ENCODE results near the gene TOR4A.
A peak's percentile ranks its signal among the peaks of the same experiment; 100 is the strongest.

Gene TOR4A

DNA sequence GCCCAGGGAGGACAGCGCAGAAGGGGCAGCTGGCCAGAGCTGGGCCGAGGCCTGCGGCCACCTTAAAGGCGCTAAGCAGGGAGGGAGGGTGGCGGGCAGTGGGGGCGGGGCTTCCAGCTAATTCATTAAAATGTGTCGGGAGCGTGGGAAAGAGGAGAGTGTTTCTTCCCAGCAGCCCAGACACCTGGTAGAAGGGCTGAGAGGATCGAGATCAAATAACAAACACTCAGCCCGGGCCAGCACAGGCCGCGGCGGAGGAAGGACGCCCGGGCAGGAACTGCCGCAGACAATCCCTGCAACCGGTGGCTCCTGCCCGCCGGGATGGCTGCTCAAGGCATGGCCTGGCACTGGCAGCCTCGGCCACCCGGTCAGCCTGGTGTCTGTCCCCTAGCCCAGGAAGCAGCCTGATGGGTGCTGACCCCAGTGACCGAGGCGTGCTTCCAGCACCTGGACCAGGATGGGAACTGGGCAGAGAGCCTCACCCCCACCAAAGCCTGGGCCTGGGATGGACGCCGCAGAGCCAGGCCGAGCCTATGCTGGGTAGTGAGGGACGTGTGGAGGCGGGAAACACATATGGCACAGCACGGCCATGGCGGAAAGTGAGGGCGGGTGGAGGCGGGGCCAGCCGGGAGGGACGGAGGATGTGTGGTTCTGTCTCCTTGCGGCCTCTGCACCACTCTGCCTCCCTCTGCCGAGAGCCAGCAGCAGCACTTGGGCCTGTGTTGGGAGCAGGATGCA lies 27.7 kb downstream of the TOR4A start:
- Histone ChIP-seq H4K8ac (ENCODE audit: low read depth, low read length) (peak overlapping the region; percentile 52), H2BK15ac (ENCODE audit: low read length) (peak overlapping the region; percentile 100), H3K4ac (ENCODE audit: low read length) (peak overlapping the region; percentile 90), H3K4me3 (ENCODE audit: low read length in 2 of 2) (peak overlapping the region in 1 of 2 donors; percentile 10), H3K4me2 (ENCODE audit: insufficient read depth, low read length, poor library complexity, severe bottlenecking) (peak overlapping the region; percentile 48), H2BK12ac (ENCODE audit: low read length) (peak overlapping the region; percentile 100), H3K9ac (ENCODE audit: low read depth, low read length, poor library complexity) (peak overlapping the region; percentile 75), H2BK5ac (ENCODE audit: low read length) (peak overlapping the region; percentile 98), H3K14ac (ENCODE audit: low read length) (peak overlapping the region; percentile 100), H2AK5ac (ENCODE audit: low read depth, low read length) (peak overlapping the region; percentile 100), H3K18ac (ENCODE audit: low read length) (peak overlapping the region; percentile 99), H3K36me3 (replicated peaks in 1 of 2; ENCODE audit: control insufficient read depth in 2 of 2, insufficient read depth in 2 of 2, low read length in 2 of 2) (no peaks in the 10 kb centered on the region), H3K4me1 (ENCODE audit: control insufficient read depth in 2 of 2, insufficient read depth in 1 of 2, low read depth in 1 of 2, low read length in 2 of 2) (peaks cover 47 to 49% of the 10 kb centered on the region in 2 donors), H3K79me1 (ENCODE audit: low read depth, low read length) (peaks cover 6% of the 10 kb centered on the region), H4K91ac (ENCODE audit: low read depth, low read length, poor library complexity) (peak overlapping the region; percentile 95), H3K27me3 (ENCODE audit: control insufficient read depth in 3 of 3, insufficient read depth in 3 of 3, low read depth in 1 of 3, low read length in 3 of 3) (peaks cover 0 to 5% (median 3%) of the 10 kb centered on the region in 3 experiments), H3K9me3 (replicated peaks in 1 of 2; ENCODE audit: control insufficient read depth in 2 of 2, insufficient read depth in 1 of 2, low read depth in 1 of 2, low read length in 2 of 2) (no peaks in the 10 kb centered on the region), H2AFZ (ENCODE audit: low read length) (peak overlapping the region; percentile 60), H2BK120ac (ENCODE audit: low read depth, low read length) (peak overlapping the region; percentile 95), H3K23ac (ENCODE audit: low read depth, low read length, poor library complexity) (peak overlapping the region; percentile 92), H3K27ac (replicated peaks; ENCODE audit: low read length) (peak overlapping the region; percentile 96)
- peak; percentile 71 for DNase-seq (ENCODE audit: low spot score)
- WGBS, 2 donors (ENCODE audit: extremely low coverage in 2 of 2, insufficient read length in 2 of 2, insufficient replicate concordance in 1 of 2) = no CpG with 5 or more reads among the region's 36 CpGs

DNA sequence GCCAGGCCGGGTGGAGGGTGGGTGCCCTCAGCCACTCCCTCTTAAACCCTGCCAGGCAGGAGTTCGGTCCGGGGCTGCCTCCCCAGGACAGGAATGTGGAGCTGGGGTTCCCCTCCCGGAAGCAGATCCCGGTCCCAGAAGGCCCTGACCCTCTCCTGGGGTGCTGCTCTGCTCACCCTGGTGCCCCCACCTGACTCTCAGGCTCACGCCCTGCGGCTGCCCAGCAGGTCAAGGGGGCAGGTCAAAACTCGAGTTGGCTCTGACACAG lies 28.2 kb downstream of the TOR4A start:
- peak overlapping the region; percentile 96 for H3K27ac ChIP-seq (replicated peaks; ENCODE audit: low read length)

DNA sequence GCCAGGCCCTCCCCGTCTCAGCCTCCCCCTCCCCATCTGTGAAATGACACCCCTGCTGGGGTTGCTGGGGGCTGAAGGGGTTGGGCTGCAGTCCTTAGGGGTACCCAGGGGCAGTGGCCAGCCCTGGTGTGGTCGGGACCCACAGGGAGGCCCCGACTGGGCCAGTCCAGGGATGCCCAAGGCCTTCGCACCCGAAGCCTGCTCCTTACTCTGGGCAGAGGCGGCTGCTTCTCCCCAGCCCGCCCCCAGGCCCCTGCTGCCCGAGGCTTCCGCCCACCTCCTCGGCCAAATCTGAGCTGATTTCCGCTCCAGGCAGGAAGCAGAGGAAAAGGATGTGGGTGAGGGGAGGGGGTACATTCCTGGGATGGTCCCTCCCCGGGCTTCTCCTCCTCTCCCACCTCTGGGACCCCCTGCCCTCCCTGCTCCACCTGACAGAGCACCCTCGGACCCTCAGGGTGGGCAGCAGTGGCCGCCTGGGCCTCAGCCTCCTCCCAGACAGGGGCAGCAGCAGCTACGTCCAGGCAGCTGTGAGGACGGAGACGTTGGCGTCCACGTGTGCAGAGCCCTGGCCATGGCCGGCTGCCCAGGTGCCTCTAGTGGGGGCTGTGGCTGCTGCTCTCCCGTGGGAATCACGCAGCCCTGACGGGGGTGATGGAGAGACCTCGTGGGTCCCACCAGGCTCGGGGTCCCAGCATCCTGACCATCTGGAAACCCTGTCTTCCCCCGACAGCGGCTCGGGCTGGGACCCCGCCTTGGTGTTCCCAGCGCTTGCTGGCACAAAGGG lies 28.7 kb downstream of the TOR4A start:
- Histone ChIP-seq H2BK120ac (ENCODE audit: low read depth, low read length) (peak overlapping the region; percentile 95), H3K36me3 (replicated peaks in 1 of 2; ENCODE audit: control insufficient read depth in 2 of 2, insufficient read depth in 2 of 2, low read length in 2 of 2) (no peaks in the 10 kb centered on the region), H2AFZ (ENCODE audit: low read length) (peak overlapping the region; percentile 60), H3K23ac (ENCODE audit: low read depth, low read length, poor library complexity) (peak overlapping the region; percentile 92), H4K91ac (ENCODE audit: low read depth, low read length, poor library complexity) (peak overlapping the region; percentile 1), H4K8ac (ENCODE audit: low read depth, low read length) (peak overlapping the region; percentile 87), H3K27me3 (ENCODE audit: control insufficient read depth in 3 of 3, insufficient read depth in 3 of 3, low read depth in 1 of 3, low read length in 3 of 3) (peaks cover 0 to 5% (median 3%) of the 10 kb centered on the region in 3 experiments), H3K27ac (replicated peaks; ENCODE audit: low read length) (peak overlapping the region; percentile 96), H2AK5ac (ENCODE audit: low read depth, low read length) (peak overlapping the region; percentile 100), H3K4me1 (ENCODE audit: control insufficient read depth in 2 of 2, insufficient read depth in 1 of 2, low read depth in 1 of 2, low read length in 2 of 2) (peaks cover 49 to 51% of the 10 kb centered on the region in 2 donors), H2BK12ac (ENCODE audit: low read length) (peak overlapping the region; percentile 100), H3K4me3 (ENCODE audit: low read length in 2 of 2) (no peak overlapping the region), H3K4ac (ENCODE audit: low read length) (peak overlapping the region; percentile 99), H2BK5ac (ENCODE audit: low read length) (peak overlapping the region; percentile 98), H3K14ac (ENCODE audit: low read length) (peak overlapping the region; percentile 100), H3K9me3 (replicated peaks in 1 of 2; ENCODE audit: control insufficient read depth in 2 of 2, insufficient read depth in 1 of 2, low read depth in 1 of 2, low read length in 2 of 2) (no peaks in the 10 kb centered on the region), H3K79me1 (ENCODE audit: low read depth, low read length) (peaks cover 6% of the 10 kb centered on the region), H2BK15ac (ENCODE audit: low read length) (peak overlapping the region; percentile 100), H3K4me2 (ENCODE audit: insufficient read depth, low read length, poor library complexity, severe bottlenecking) (no peak overlapping the region), H3K18ac (ENCODE audit: low read length) (peak overlapping the region; percentile 99), H3K9ac (ENCODE audit: low read depth, low read length, poor library complexity) (peak overlapping the region; percentile 75)
- no peak for DNase-seq (ENCODE audit: low spot score)
- WGBS, 2 donors (ENCODE audit: extremely low coverage in 2 of 2, insufficient read length in 2 of 2, insufficient replicate concordance in 1 of 2) = no CpG with 5 or more reads among the region's 30 CpGs

More for the DNA sequence above, 28.2 kb downstream of the TOR4A start:
- no peak overlapping the region for H3K4ac ChIP-seq (ENCODE audit: low read length)
- no CpG with 5 or more reads among the region's 8 CpGs for WGBS, 2 donors (ENCODE audit: extremely low coverage in 2 of 2, insufficient read length in 2 of 2, insufficient replicate concordance in 1 of 2)
- peak overlapping the region; percentile 98 for H2BK5ac ChIP-seq (ENCODE audit: low read length)
- H2AK5ac ChIP-seq (ENCODE audit: low read depth, low read length) = peak overlapping the region; percentile 100
- H3K36me3 ChIP-seq (replicated peaks in 1 of 2; ENCODE audit: control insufficient read depth in 2 of 2, insufficient read depth in 2 of 2, low read length in 2 of 2) = no peaks in the 10 kb centered on the region
- peak overlapping the region; percentile 95 for H2BK120ac ChIP-seq (ENCODE audit: low read depth, low read length)
- H3K79me1 ChIP-seq (ENCODE audit: low read depth, low read length) = peaks cover 6% of the 10 kb centered on the region
- peak overlapping the region; percentile 1 for H4K91ac ChIP-seq (ENCODE audit: low read depth, low read length, poor library complexity)
- peak overlapping the region; percentile 100 for H2BK15ac ChIP-seq (ENCODE audit: low read length)
- H4K8ac ChIP-seq (ENCODE audit: low read depth, low read length) = peak overlapping the region; percentile 87
- H3K4me2 ChIP-seq (ENCODE audit: insufficient read depth, low read length, poor library complexity, severe bottlenecking) = no peak overlapping the region
- peak overlapping the region; percentile 99 for H3K18ac ChIP-seq (ENCODE audit: low read length)
- no peaks in the 10 kb centered on the region for H3K9me3 ChIP-seq (replicated peaks in 1 of 2; ENCODE audit: control insufficient read depth in 2 of 2, insufficient read depth in 1 of 2, low read depth in 1 of 2, low read length in 2 of 2)
- H2BK12ac ChIP-seq (ENCODE audit: low read length) = peak overlapping the region; percentile 100
- H3K4me3 ChIP-seq (ENCODE audit: low read length in 2 of 2) = no peak overlapping the region
- peak overlapping the region; percentile 100 for H3K14ac ChIP-seq (ENCODE audit: low read length)
- no peak for DNase-seq (ENCODE audit: low spot score)
- peak overlapping the region; percentile 75 for H3K9ac ChIP-seq (ENCODE audit: low read depth, low read length, poor library complexity)
- H3K23ac ChIP-seq (ENCODE audit: low read depth, low read length, poor library complexity) = peak overlapping the region; percentile 92
- peak overlapping the region; percentile 60 for H2AFZ ChIP-seq (ENCODE audit: low read length)
- peaks cover 48 to 49% of the 10 kb centered on the region in 2 donors for H3K4me1 ChIP-seq (ENCODE audit: control insufficient read depth in 2 of 2, insufficient read depth in 1 of 2, low read depth in 1 of 2, low read length in 2 of 2)
- peaks cover 0 to 5% (median 3%) of the 10 kb centered on the region in 3 experiments for H3K27me3 ChIP-seq (ENCODE audit: control insufficient read depth in 3 of 3, insufficient read depth in 3 of 3, low read depth in 1 of 3, low read length in 3 of 3)

DNA sequence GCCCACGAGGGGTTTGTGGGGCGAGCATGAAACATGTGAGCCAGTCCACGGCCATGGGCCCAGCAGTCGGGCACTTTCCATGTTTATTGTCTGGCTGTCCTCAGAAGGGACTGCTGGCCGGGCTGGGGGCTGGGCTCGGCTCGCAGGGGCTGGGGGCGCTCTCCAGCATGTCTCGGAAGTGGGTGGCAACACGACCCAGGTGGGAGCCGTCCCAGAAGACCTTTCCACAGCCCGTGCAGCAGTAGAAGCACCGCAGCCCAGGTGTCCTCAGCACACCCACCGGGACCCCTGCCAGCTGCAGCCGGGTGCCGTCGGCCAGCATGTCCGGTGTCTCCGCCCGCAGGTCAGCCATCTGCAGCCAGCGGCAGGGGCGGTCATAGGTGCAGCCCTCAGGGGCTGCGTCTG lies 29.3 kb downstream of the TOR4A start:
- peak overlapping the region; percentile 100 for H2BK12ac ChIP-seq (ENCODE audit: low read length)
- peak overlapping the region; percentile 55 for H3K23ac ChIP-seq (ENCODE audit: low read depth, low read length, poor library complexity)
- peaks cover 0 to 5% (median 3%) of the 10 kb centered on the region in 3 experiments for H3K27me3 ChIP-seq (ENCODE audit: control insufficient read depth in 3 of 3, insufficient read depth in 3 of 3, low read depth in 1 of 3, low read length in 3 of 3)
- H2BK120ac ChIP-seq (ENCODE audit: low read depth, low read length) = peak overlapping the region; percentile 87
- no peak overlapping the region for H3K9ac ChIP-seq (ENCODE audit: low read depth, low read length, poor library complexity)
- H3K18ac ChIP-seq (ENCODE audit: low read length) = peak overlapping the region; percentile 99
- H3K4ac ChIP-seq (ENCODE audit: low read length) = peak overlapping the region; percentile 37
- H2BK15ac ChIP-seq (ENCODE audit: low read length) = peak overlapping the region; percentile 100
- H3K9me3 ChIP-seq (replicated peaks in 1 of 2; ENCODE audit: control insufficient read depth in 2 of 2, insufficient read depth in 1 of 2, low read depth in 1 of 2, low read length in 2 of 2) = no peaks in the 10 kb centered on the region
- peaks cover 2% of the 10 kb centered on the region for H3K79me1 ChIP-seq (ENCODE audit: low read depth, low read length)
- peak overlapping the region; percentile 64 for H4K91ac ChIP-seq (ENCODE audit: low read depth, low read length, poor library complexity)
- H3K4me3 ChIP-seq (ENCODE audit: low read length in 2 of 2) = no peak overlapping the region
- WGBS, 2 donors (ENCODE audit: extremely low coverage in 2 of 2, insufficient read length in 2 of 2, insufficient replicate concordance in 1 of 2) = no CpG with 5 or more reads among the region's 23 CpGs
- no peak overlapping the region for H3K4me2 ChIP-seq (ENCODE audit: insufficient read depth, low read length, poor library complexity, severe bottlenecking)
- H3K27ac ChIP-seq (replicated peaks; ENCODE audit: low read length) = no peak overlapping the region
- H3K14ac ChIP-seq (ENCODE audit: low read length) = no peak overlapping the region
- H3K36me3 ChIP-seq (replicated peaks in 1 of 2; ENCODE audit: control insufficient read depth in 2 of 2, insufficient read depth in 2 of 2, low read length in 2 of 2) = no peaks in the 10 kb centered on the region
- peak overlapping the region; percentile 17 for H4K8ac ChIP-seq (ENCODE audit: low read depth, low read length)
- H2BK5ac ChIP-seq (ENCODE audit: low read length) = peak overlapping the region; percentile 94
- DNase-seq (ENCODE audit: low spot score) = no peak
- H3K4me1 ChIP-seq (ENCODE audit: control insufficient read depth in 2 of 2, insufficient read depth in 1 of 2, low read depth in 1 of 2, low read length in 2 of 2) = peaks cover 49 to 51% of the 10 kb centered on the region in 2 donors
- peak overlapping the region; percentile 100 for H2AK5ac ChIP-seq (ENCODE audit: low read depth, low read length)
- H2AFZ ChIP-seq (ENCODE audit: low read length) = no peak overlapping the region
